ENCODE measurements around the gene ATP5F1D.
A peak's percentile ranks its signal among the peaks of the same experiment; 100 is the strongest.

Gene ATP5F1D

DNA sequence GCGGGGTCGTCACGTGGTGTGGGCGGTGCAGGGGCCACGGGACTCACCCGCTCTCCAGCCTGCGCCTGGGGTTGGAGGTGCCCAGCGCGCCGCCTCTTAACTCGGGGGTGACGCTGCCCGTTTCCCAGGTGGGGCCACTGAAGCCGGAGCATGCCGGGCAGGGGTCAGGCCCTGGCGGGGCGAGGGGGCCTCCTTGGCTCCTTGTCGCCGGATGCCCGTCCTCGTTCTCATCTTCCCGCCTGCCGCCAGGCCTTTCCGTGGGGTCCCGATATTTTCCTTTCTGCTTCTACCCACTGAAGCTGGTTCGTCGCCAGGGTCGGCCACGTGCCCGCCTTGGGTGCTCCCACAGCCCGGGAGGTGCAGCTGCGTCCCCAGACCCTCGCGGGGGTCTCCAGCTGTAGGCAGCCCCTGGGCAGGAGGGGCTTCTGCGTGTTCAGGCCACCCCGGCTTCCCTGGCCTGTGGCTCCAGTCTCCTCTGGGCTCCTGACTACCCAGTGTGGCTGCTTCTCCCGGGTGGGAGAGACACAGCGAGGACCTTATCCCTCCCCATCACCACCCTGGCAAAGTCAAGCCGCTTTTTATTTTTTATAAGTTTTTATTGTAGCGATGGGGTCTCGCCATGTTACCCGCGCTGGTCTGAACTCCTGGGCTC lies 34.6 kb downstream of the ATP5F1D start:
- Histone ChIP-seq H3K9ac (ENCODE audit: low read length) (peak overlapping the region; percentile 75), H2AFZ (ENCODE audit: low read depth, low read length) (no peak overlapping the region), H3K27me3 (ENCODE audit: low read depth, low read length) (no peaks in the 10 kb centered on the region), H3K36me3 (replicated peaks; ENCODE audit: low read depth, low read length) (peaks cover 53% of the 10 kb centered on the region), H3K4me1 (ENCODE audit: low read length) (peaks cover 17% of the 10 kb centered on the region), H3K4me2 (ENCODE audit: low read length) (peak overlapping the region; percentile 82), H4K20me1 (ENCODE audit: insufficient read depth, low read length) (peaks cover 6% of the 10 kb centered on the region), H3K9me3 (ENCODE audit: insufficient read depth, low read length) (no peaks in the 10 kb centered on the region), H3K27ac (ENCODE audit: low read length) (peak overlapping the region; percentile 91), H3K79me2 (ENCODE audit: low read length) (peaks cover 50% of the 10 kb centered on the region), H3K4me3 (ENCODE audit: low read length) (peak overlapping the region; percentile 82)
- TF ChIP-seq, protein P1, sequence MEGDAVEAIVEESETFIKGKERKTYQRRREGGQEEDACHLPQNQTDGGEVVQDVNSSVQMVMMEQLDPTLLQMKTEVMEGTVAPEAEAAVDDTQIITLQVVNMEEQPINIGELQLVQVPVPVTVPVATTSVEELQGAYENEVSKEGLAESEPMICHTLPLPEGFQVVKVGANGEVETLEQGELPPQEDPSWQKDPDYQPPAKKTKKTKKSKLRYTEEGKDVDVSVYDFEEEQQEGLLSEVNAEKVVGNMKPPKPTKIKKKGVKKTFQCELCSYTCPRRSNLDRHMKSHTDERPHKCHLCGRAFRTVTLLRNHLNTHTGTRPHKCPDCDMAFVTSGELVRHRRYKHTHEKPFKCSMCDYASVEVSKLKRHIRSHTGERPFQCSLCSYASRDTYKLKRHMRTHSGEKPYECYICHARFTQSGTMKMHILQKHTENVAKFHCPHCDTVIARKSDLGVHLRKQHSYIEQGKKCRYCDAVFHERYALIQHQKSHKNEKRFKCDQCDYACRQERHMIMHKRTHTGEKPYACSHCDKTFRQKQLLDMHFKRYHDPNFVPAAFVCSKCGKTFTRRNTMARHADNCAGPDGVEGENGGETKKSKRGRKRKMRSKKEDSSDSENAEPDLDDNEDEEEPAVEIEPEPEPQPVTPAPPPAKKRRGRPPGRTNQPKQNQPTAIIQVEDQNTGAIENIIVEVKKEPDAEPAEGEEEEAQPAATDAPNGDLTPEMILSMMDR (IDR thresholded peaks at IDR 0.05; ENCODE audit: low read depth, low read length): no peak
- TF ChIP-seq EZH2phosphoT487 (IDR thresholded peaks at IDR 0.05; ENCODE audit: low read depth): no peak

DNA sequence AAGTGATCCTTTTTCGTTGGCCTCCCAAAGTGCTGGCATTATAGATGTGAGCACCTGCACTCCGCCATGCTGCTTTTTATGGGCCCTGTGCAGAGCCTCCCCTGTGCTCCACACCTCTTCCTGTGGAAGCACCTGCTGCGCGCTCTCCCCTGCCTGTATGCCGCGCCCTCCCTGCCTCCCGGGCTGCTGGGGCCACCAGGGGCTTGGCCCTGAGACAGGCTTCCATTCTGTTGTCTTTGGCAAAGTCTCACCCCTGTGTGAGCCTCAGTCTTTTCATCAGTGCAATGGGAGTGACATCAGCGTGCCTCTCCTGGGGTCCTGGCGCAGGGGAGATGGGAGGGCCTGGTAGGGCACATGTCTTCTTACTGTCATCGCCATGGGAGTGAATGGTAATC lies 35.1 kb downstream of the ATP5F1D start:
- no peak overlapping the region for H2AFZ ChIP-seq (ENCODE audit: low read depth, low read length)
- peaks cover 45% of the 10 kb centered on the region for H3K79me2 ChIP-seq (ENCODE audit: low read length)
- H3K4me1 ChIP-seq (ENCODE audit: low read length): peaks cover 17% of the 10 kb centered on the region
- H3K4me3 ChIP-seq (ENCODE audit: low read length): peak overlapping the region; percentile 82
- H3K27ac ChIP-seq (ENCODE audit: low read length): no peak overlapping the region
- H4K20me1 ChIP-seq (ENCODE audit: insufficient read depth, low read length): peaks cover 5% of the 10 kb centered on the region; the same call in 1 of the 2 replicates
- H3K9ac ChIP-seq (ENCODE audit: low read length): peak overlapping the region; percentile 75
- H3K4me2 ChIP-seq (ENCODE audit: low read length): peak overlapping the region; percentile 82
- no peak for TF ChIP-seq EZH2phosphoT487 (IDR thresholded peaks at IDR 0.05; ENCODE audit: low read depth)
- TF ChIP-seq, protein P1 (IDR thresholded peaks at IDR 0.05; ENCODE audit: low read depth, low read length): no peak
- no peaks in the 10 kb centered on the region for H3K9me3 ChIP-seq (ENCODE audit: insufficient read depth, low read length)
- H3K36me3 ChIP-seq (replicated peaks; ENCODE audit: low read depth, low read length): peaks cover 47% of the 10 kb centered on the region
- H3K27me3 ChIP-seq (ENCODE audit: low read depth, low read length): no peaks in the 10 kb centered on the region

DNA sequence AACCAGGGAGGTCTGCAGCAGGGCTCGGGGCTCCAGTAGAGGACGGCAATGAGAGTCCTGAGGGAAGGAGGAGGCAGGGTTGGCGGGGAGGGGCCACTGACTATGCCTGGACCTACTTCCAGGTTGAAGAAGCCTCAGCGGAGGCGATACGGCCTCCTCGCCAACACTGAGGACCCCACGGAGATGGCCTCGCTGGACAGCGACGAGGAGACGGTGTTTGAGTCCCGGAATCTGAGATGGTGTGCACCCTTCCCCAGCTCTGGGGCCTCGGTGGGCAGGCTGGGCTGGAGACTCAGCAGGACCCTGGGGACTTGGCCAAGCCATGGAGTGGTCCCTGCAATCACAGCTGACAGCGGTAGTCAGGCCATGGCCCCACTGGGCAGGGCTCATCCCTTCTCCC lies 35.5 kb downstream of the ATP5F1D start:
- Histone ChIP-seq H3K4me2 (ENCODE audit: low read length) (peak overlapping the region; percentile 82), H3K4me1 (ENCODE audit: low read length) (peaks cover 17% of the 10 kb centered on the region), H3K79me2 (ENCODE audit: low read length) (peaks cover 40% of the 10 kb centered on the region), H3K9me3 (ENCODE audit: insufficient read depth, low read length) (no peaks in the 10 kb centered on the region), H3K27me3 (ENCODE audit: low read depth, low read length) (no peaks in the 10 kb centered on the region), H3K4me3 (ENCODE audit: low read length) (no peak overlapping the region), H4K20me1 (ENCODE audit: insufficient read depth, low read length) (peaks cover 5% of the 10 kb centered on the region; the same call in 1 of the 2 replicates), H3K27ac (ENCODE audit: low read length) (no peak overlapping the region), H3K9ac (ENCODE audit: low read length) (no peak overlapping the region), H2AFZ (ENCODE audit: low read depth, low read length) (no peak overlapping the region), H3K36me3 (replicated peaks; ENCODE audit: low read depth, low read length) (peaks cover 43% of the 10 kb centered on the region)
- TF ChIP-seq, protein P1 (IDR thresholded peaks at IDR 0.05; ENCODE audit: low read depth, low read length): no peak
- no peak for TF ChIP-seq EZH2phosphoT487 (IDR thresholded peaks at IDR 0.05; ENCODE audit: low read depth)

DNA sequence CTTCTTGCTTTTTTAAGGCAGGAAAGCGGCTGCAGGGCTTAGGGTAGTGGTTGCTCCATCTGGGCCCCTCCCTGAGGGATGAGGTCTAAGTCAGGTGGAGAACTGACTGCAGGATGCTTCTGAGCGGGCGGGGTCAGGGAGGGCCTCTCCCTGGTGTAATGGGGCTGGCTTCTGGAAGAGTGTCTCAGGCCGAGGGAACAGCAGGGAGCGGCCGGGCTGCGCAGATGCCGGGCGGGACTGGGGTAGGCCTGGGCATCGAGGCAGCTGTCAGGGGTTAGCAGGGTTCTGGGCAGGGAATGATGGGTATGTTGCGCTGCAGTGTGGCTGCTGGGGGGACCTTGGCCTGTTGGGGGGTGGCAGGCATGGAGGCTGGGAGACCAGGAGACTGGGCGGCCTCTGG lies 36.5 kb downstream of the ATP5F1D start:
- no peak for TF ChIP-seq EZH2phosphoT487 (IDR thresholded peaks at IDR 0.05; ENCODE audit: low read depth)
- H3K27ac ChIP-seq (ENCODE audit: low read length): no peak overlapping the region
- H4K20me1 ChIP-seq (ENCODE audit: insufficient read depth, low read length): peaks cover 5% of the 10 kb centered on the region; the same call in 1 of the 2 replicates
- no peaks in the 10 kb centered on the region for H3K9me3 ChIP-seq (ENCODE audit: insufficient read depth, low read length)
- H3K9ac ChIP-seq (ENCODE audit: low read length): no peak overlapping the region
- H3K36me3 ChIP-seq (replicated peaks; ENCODE audit: low read depth, low read length): peaks cover 33% of the 10 kb centered on the region
- peaks cover under 1% of the 10 kb centered on the region; the same call in 1 of the 2 replicates for H3K27me3 ChIP-seq (ENCODE audit: low read depth, low read length)
- H3K4me3 ChIP-seq (ENCODE audit: low read length): no peak overlapping the region
- no peak overlapping the region for H2AFZ ChIP-seq (ENCODE audit: low read depth, low read length)
- H3K79me2 ChIP-seq (ENCODE audit: low read length): peaks cover 30% of the 10 kb centered on the region
- H3K4me1 ChIP-seq (ENCODE audit: low read length): peaks cover 17% of the 10 kb centered on the region
- no peak overlapping the region for H3K4me2 ChIP-seq (ENCODE audit: low read length)
